Panc1 (cell line): ENCODE data around the gene SGMS1. TPM values are rescaled to one million over a fixed set of nuclear protein-coding genes. Genes with fewer than 3 reads are reported as not detected.

Source experiments
- ATAC-seq: fragments of 200-7000 bp; cut with Tn5 transposase; 2 replicates; pipeline ENCODE4 v1.9.1; 2020; ENCODE audit warnings: mild to moderate bottlenecking, moderate library complexity
- BruUV-seq: library from RNA; stranded (reverse); fragments of 400-500 nt; replicated peaks from 2 replicates; lab custom pipeline; 2021; lab: Mats Ljungman, UMichigan
- CTCF ChIA-PET: fragments of 300-600 bp; sonication (Branson Sonifier 250); formaldehyde crosslinking; loops from one replicate; lab custom pipeline; 2022; ENCODE audit warnings: antibody characterized with exemption; lab: Charles Lee
- POLR2A ChIA-PET: fragments of 300-600 bp; sonication (Branson Sonifier 250); formaldehyde crosslinking; loops from one replicate; lab custom pipeline; 2022; ENCODE audit warnings: antibody characterized with exemption; lab: Charles Lee
- DNase-seq: peaks from one replicate; pipeline ENCODE4 v3.0.0-alpha.2; 2010; ENCODE audit warnings: low read depth, low spot score
- H3K27ac ChIP-seq: 2 replicates; pipeline ENCODE4 v1.5.1; 2011; ENCODE audit warnings: mild to moderate bottlenecking, low read length, inconsistent platforms
- H3K27me3 ChIP-seq: fragments of 200-500 bp; sonication (Bioruptor generic); 2 replicates; pipeline ENCODE4 v1.6.0; 2014; ENCODE audit warnings: low read length, inconsistent platforms; ENCODE audit not compliant: control insufficient read depth, insufficient read depth
- H3K36me3 ChIP-seq: fragments of 200-500 bp; sonication (Bioruptor generic); 2 replicates; pipeline ENCODE4 v1.5.1; 2014; ENCODE audit warnings: inconsistent platforms, mild to moderate bottlenecking, low read length, moderate library complexity; ENCODE audit not compliant: control insufficient read depth, insufficient read depth
- H3K4me1 ChIP-seq: 2 replicates; pipeline ENCODE4 v1.5.1; 2011; ENCODE audit warnings: inconsistent platforms, mild to moderate bottlenecking, low read length, moderate library complexity; ENCODE audit not compliant: control insufficient read depth, insufficient read depth
- H3K4me3 ChIP-seq, 2 experiments: 2 replicates each; pipeline ENCODE4 v1.5.1; 2011 to 2012; ENCODE audit warnings: low read depth in 2 of 2, low read length in 2 of 2, mild to moderate bottlenecking in 2 of 2, inconsistent platforms in 1 of 2, moderate library complexity in 1 of 2
- H3K9me3 ChIP-seq: fragments of 200-500 bp; sonication (Bioruptor generic); 2 replicates; pipeline ENCODE4 v1.5.1; 2014; ENCODE audit warnings: low read depth, mild to moderate bottlenecking, inconsistent platforms, low read length, moderate library complexity; ENCODE audit not compliant: control insufficient read depth, insufficient read depth
- CTCF ChIP-seq: fragments of 450-650 bp; IDR thresholded peaks from 2 replicates; pipeline ENCODE4 v1.5.1; 2017; ENCODE audit warnings: mild to moderate bottlenecking
- POLR2AphosphoS5 ChIP-seq: IDR thresholded peaks from 2 replicates; pipeline ENCODE4 v1.6.1; 2012; ENCODE audit warnings: mild to moderate bottlenecking, low read depth, low read length, moderate library complexity
- REST ChIP-seq, 2 experiments: IDR thresholded peaks; 2 replicates each; pipeline ENCODE4 v1.6.1; 2011 to 2012; ENCODE audit warnings: low read depth in 2 of 2, control low read depth in 1 of 2, low read length in 1 of 2, mild to moderate bottlenecking in 1 of 2, moderate library complexity in 1 of 2; ENCODE audit not compliant: insufficient read depth in 1 of 2
- SIN3A ChIP-seq: IDR thresholded peaks from 2 replicates; pipeline ENCODE4 v1.6.1; 2012; ENCODE audit warnings: low read depth, mild to moderate bottlenecking, low read length, moderate library complexity, borderline replicate concordance; ENCODE audit not compliant: insufficient read depth
- TCF7L2 ChIP-seq: IDR thresholded peaks from 2 replicates; pipeline ENCODE4 v1.6.1; 2011; ENCODE audit warnings: mild to moderate bottlenecking, low read depth, low read length, inconsistent platforms
- in situ Hi-C: cut with HindIII; loops from 2 replicates; pipeline ENCODE4 v1.10.0; 2016; ENCODE audit warnings: low sequenced_read_pairs, low pct_unique_long_range_greater_than_20kb
- intact Hi-C: fragments of 100-400 bp; cut with micrococcal nuclease; formaldehyde crosslinking; loops from one replicate; pipeline ENCODE4 v1.10.0; 2022; ENCODE audit not compliant: unreplicated experiment
- total RNA-seq: library from RNA; stranded (reverse); gene quantifications from one replicate; pipeline ENCODE4 v1.2.1, GENCODE V29; 2021; ENCODE audit not compliant: unreplicated experiment

Gene SGMS1
- total RNA-seq, 1 experiment from 2014 or later = 22.0 TPM

- 0 out of 2 replicates have a peak, but pooled peaks have one; percentile 47 for ATAC-seq
- TF ChIP-seq REST (IDR thresholded peaks at IDR 0.05; ENCODE audit: insufficient read depth in 1 of 2, low read depth in 2 of 2, low read length in 1 of 2) = no peak
- in situ Hi-C loops (no loop called here), intact Hi-C loops (no loop called here)
- Histone ChIP-seq H3K4me3 (no peak overlapping the region), H3K9me3 (no peaks in the 10 kb centered on the region), H3K36me3 (no peaks in the 10 kb centered on the region), H3K27me3 (no peaks in the 10 kb centered on the region), H3K4me1 (peaks cover 18% of the 10 kb centered on the region), H3K27ac (no peak overlapping the region)
- no peak for DNase-seq
- no TSS peak for BruUV-seq
- ChIA-PET CTCF (no interaction called here), POLR2A (no interaction called here)
Measured at GRCh38 chr10:50563906-50564305, 59.9 kb downstream of the SGMS1 start.

GRCh38 chr10:50561816-50562215, 61.9 kb downstream of the SGMS1 start:
- Histone ChIP-seq H3K36me3 (no peaks in the 10 kb centered on the region), H3K4me3 (no peak overlapping the region), H3K9me3 (no peaks in the 10 kb centered on the region), H3K27me3 (no peaks in the 10 kb centered on the region), H3K27ac (no peak overlapping the region), H3K4me1 (peaks cover 13% of the 10 kb centered on the region)
- TF ChIP-seq SIN3A = no peak
- TF ChIP-seq CTCF = peak; percentile 79
- BruUV-seq = no TSS peak
- intact Hi-C loops (loop anchor here (2.0 kb wide), 1 partner anchor 61 kb away; the partner anchor contains the start of gene SGMS1), in situ Hi-C loops (no loop called here)
- ATAC-seq = peak; percentile 68; the same call in 1 of the 2 replicates
- ChIA-PET POLR2A (no interaction called here), CTCF (no interaction called here)
- DNase-seq = no peak

GRCh38 chr10:50561266-50561665, 62.5 kb downstream of the SGMS1 start:
- 0 out of 2 replicates have a peak, but pooled peaks have one; percentile 19 for ATAC-seq
- CTCF ChIA-PET = no interaction called here

More at GRCh38 chr10:50561266-50561665, 62.5 kb downstream of the SGMS1 start:
- H3K4me1 ChIP-seq = peaks cover 13% of the 10 kb centered on the region
- BruUV-seq = no TSS peak
- POLR2A ChIA-PET = no interaction called here
- H3K27me3 ChIP-seq = no peaks in the 10 kb centered on the region
- 0 out of 2 replicates have a peak overlapping the region, but pooled peaks have one; percentile 10 for H3K27ac ChIP-seq
- H3K36me3 ChIP-seq = no peaks in the 10 kb centered on the region
- no peaks in the 10 kb centered on the region for H3K9me3 ChIP-seq
- TF ChIP-seq REST (IDR thresholded peaks at IDR 0.05; ENCODE audit: insufficient read depth in 1 of 2, low read depth in 2 of 2, low read length in 1 of 2) = no peak
- TF ChIP-seq POLR2AphosphoS5 = no peak
- no peak for TF ChIP-seq SIN3A
- no peak for TF ChIP-seq TCF7L2
- no peak for TF ChIP-seq CTCF
- no peak overlapping the region for H3K4me3 ChIP-seq
- in situ Hi-C loops (no loop called here), intact Hi-C loops (loop anchor here (2.0 kb wide), 1 partner anchor 62 kb away; the partner anchor contains the start of gene SGMS1)
- DNase-seq = no peak
